Liver (tissue), 10 donors: ENCODE measurements around the gene RMRP. TPM values are rescaled to one million over a fixed set of nuclear protein-coding genes. Genes with fewer than 3 reads are reported as not detected.

Source experiments
- DNase-seq: peaks from one replicate; pipeline ENCODE4 v3.0.0-alpha.2; 2017; ENCODE audit warnings: low spot score
- H3K27ac ChIP-seq, 2 donors: one replicate each; pipeline ENCODE4 v1.7.0; 2013; ENCODE audit warnings: inconsistent platforms in 2 of 2, low read length in 2 of 2, control low read depth in 1 of 2, low read depth in 1 of 2, mild to moderate bottlenecking in 1 of 2
- H3K27me3 ChIP-seq, 4 donors: one replicate each; pipeline versions ENCODE4 v1.6.1 to v1.7.0; 2013; ENCODE audit warnings: low read length in 3 of 4, inconsistent platforms in 1 of 4, mild to moderate bottlenecking in 1 of 4, moderate library complexity in 1 of 4; ENCODE audit not compliant: control insufficient read depth in 4 of 4, insufficient read depth in 4 of 4
- H3K36me3 ChIP-seq, 4 donors: one replicate each; pipeline versions ENCODE4 v1.6.1 to v1.7.0; 2013; ENCODE audit warnings: low read length in 3 of 4, mild to moderate bottlenecking in 3 of 4, low read depth in 1 of 4, moderate library complexity in 1 of 4; ENCODE audit not compliant: control insufficient read depth in 4 of 4, insufficient read depth in 3 of 4
- H3K4me1 ChIP-seq, 4 donors: one replicate each; pipeline versions ENCODE4 v1.6.1 to v1.7.0; 2013; ENCODE audit warnings: low read length in 3 of 4, mild to moderate bottlenecking in 3 of 4, moderate library complexity in 1 of 4; ENCODE audit not compliant: control insufficient read depth in 4 of 4, insufficient read depth in 4 of 4
- H3K4me3 ChIP-seq, 3 donors: one replicate each; pipeline versions ENCODE4 v1.6.1 to v1.7.0; 2013; ENCODE audit warnings: low read length in 3 of 3, control low read depth in 1 of 3, low read depth in 1 of 3, mild to moderate bottlenecking in 1 of 3
- H3K9ac ChIP-seq, 2 donors: one replicate each; pipeline ENCODE4 v1.7.0; 2013; ENCODE audit warnings: low read length in 2 of 2, mild to moderate bottlenecking in 2 of 2, moderate library complexity in 2 of 2, control low read depth in 1 of 2, low read depth in 1 of 2
- H3K9me3 ChIP-seq, 4 donors: one replicate each; pipeline versions ENCODE4 v1.6.1 to v1.7.0; 2013; ENCODE audit warnings: low read length in 3 of 4; ENCODE audit not compliant: control insufficient read depth in 4 of 4
- EGR1 ChIP-seq, 2 donors: IDR thresholded peaks; 2 replicates each; pipeline ENCODE4 v1.6.1; 2016 to 2018; ENCODE audit warnings: antibody characterized with exemption in 2 of 2, low read depth in 2 of 2
- FOXA2 ChIP-seq: IDR thresholded peaks from 2 replicates; pipeline ENCODE4 v1.6.1; 2016; ENCODE audit warnings: antibody characterized with exemption
- HNF4A ChIP-seq, 2 donors: conservative IDR thresholded peaks; 2 replicates each; pipeline ENCODE4 v1.6.1; 2016; ENCODE audit warnings: antibody characterized with exemption in 2 of 2, mild to moderate bottlenecking in 2 of 2
- JUND ChIP-seq, 2 donors: IDR thresholded peaks; 2 replicates each; pipeline ENCODE4 v1.6.1; 2016; ENCODE audit warnings: antibody characterized with exemption in 2 of 2
- MAX ChIP-seq: IDR thresholded peaks from 2 replicates; pipeline ENCODE4 v1.6.1; 2016; ENCODE audit warnings: antibody characterized with exemption
- NR2F2 ChIP-seq: IDR thresholded peaks from 2 replicates; pipeline ENCODE4 v1.6.1; 2016; ENCODE audit warnings: antibody characterized with exemption
- RAD21 ChIP-seq, 2 donors: IDR thresholded peaks; 2 replicates each; pipeline ENCODE4 v1.6.1; 2016; ENCODE audit warnings: antibody characterized with exemption in 2 of 2, mild to moderate bottlenecking in 2 of 2
- REST ChIP-seq: IDR thresholded peaks from 2 replicates; pipeline ENCODE4 v1.6.1; 2016; ENCODE audit warnings: antibody characterized with exemption, mild to moderate bottlenecking
- SP1 ChIP-seq: IDR thresholded peaks from 2 replicates; pipeline ENCODE4 v1.6.1; 2018; ENCODE audit warnings: antibody characterized with exemption, mild to moderate bottlenecking
- TAF1 ChIP-seq: conservative IDR thresholded peaks from 2 replicates; pipeline ENCODE4 v1.6.1; 2016; ENCODE audit warnings: antibody characterized with exemption, mild to moderate bottlenecking
- WGBS: extraction: QIAGEN DNeasy Blood & Tissue Kit; methylation state at CpG from one replicate; pipeline ENCODE4 v1.1.7; 2013; 5-methylcytosine and 5-hydroxymethylcytosine counted together
- polyA plus RNA-seq, 2 donors: library from polyadenylated mRNA; stranded (reverse) in 1 of 2; unstranded in 1 of 2; fragments of 200-250 nt in 1 of 2; fragments of >200 nt in 1 of 2; fragmentation: Nextera tagmentation in 1 of 2; extraction: Ambion mirVana in 1 of 2; gene quantifications; one replicate each; pipeline versions ENCODE4 v1.2.1 to v1.2.3, GENCODE V29; 2013 to 2015
- small RNA-seq: library from RNA; depleted of rRNA; stranded (forward); fragments of <200 nt; gene quantifications from one replicate; pipeline ENCODE3, GENCODE V24; 2014
- total RNA-seq, 2 donors: library from RNA; depleted of rRNA; stranded (reverse); fragments of >200 nt; gene quantifications; one replicate each; pipeline ENCODE4 v1.2.3, GENCODE V29; 2014
- TF ChIP-seq, protein P1 (sequence below): fragments of 150-350 bp; IDR thresholded peaks from 2 replicates; pipeline ENCODE4 v1.5.1; 2017; ENCODE audit warnings: improper control_type of control experiment, low read depth, low read length; ENCODE audit not compliant: missing input control
- donor health status: healthy.
- donor health status: healthy.
- donor health status: healthy.
- donor health status: healthy.
- donor health status: healthy.

Gene RMRP
- total and polyA plus RNA-seq, 4 donors: 5.3 to 67,037 (median 2,677) TPM

DNA sequence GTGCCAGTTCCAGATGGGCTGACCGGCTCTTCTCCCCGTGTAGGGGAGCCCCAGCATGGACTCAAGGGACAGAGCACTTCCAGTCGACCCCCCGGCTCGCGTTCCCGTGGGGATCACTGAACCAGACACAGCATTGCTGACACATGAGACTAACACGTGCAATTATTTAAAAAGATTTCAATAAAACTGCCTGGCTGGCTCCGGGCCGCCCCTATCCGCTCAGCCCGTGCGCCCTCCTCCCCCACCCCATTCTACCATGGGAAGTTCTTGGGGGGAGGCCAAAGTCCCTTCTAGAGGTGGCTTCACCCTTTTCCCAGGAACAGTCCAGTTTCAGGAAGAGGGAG is 48.0 kb downstream of the RMRP start (continued):
- TF ChIP-seq, protein P1, sequence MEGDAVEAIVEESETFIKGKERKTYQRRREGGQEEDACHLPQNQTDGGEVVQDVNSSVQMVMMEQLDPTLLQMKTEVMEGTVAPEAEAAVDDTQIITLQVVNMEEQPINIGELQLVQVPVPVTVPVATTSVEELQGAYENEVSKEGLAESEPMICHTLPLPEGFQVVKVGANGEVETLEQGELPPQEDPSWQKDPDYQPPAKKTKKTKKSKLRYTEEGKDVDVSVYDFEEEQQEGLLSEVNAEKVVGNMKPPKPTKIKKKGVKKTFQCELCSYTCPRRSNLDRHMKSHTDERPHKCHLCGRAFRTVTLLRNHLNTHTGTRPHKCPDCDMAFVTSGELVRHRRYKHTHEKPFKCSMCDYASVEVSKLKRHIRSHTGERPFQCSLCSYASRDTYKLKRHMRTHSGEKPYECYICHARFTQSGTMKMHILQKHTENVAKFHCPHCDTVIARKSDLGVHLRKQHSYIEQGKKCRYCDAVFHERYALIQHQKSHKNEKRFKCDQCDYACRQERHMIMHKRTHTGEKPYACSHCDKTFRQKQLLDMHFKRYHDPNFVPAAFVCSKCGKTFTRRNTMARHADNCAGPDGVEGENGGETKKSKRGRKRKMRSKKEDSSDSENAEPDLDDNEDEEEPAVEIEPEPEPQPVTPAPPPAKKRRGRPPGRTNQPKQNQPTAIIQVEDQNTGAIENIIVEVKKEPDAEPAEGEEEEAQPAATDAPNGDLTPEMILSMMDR: no peak
- no peak for TF ChIP-seq SP1

- TF ChIP-seq MAX (no peak), TAF1 (no peak), EGR1 (IDR thresholded peaks at IDR 0.05; ENCODE audit: low read depth in 2 of 2) (no peak), FOXA2 (no peak), REST (no peak), SP1 (no peak), JUND (IDR thresholded peaks at IDR 0.05) (no peak), HNF4A (conservative IDR thresholded peaks at IDR 0.05) (no peak), NR2F2 (no peak)
- Histone ChIP-seq H3K4me1 (peaks cover 7 to 23% (median 17%) of the 10 kb centered on the region in 4 donors), H3K9me3 (no peaks in the 10 kb centered on the region), H3K4me3 (no peak overlapping the region), H3K9ac (no peak overlapping the region), H3K27me3 (no peaks in the 10 kb centered on the region), H3K36me3 (peaks cover 3 to 19% (median 8%) of the 10 kb centered on the region in 4 donors), H3K27ac (no peak overlapping the region)
- no peak for DNase-seq
- WGBS: 93% methylated on average over 31 of the region's 31 CpGs
Observed at GRCh38 chr9:35609001-35609819, 48.6 kb downstream of the RMRP start.

DNA sequence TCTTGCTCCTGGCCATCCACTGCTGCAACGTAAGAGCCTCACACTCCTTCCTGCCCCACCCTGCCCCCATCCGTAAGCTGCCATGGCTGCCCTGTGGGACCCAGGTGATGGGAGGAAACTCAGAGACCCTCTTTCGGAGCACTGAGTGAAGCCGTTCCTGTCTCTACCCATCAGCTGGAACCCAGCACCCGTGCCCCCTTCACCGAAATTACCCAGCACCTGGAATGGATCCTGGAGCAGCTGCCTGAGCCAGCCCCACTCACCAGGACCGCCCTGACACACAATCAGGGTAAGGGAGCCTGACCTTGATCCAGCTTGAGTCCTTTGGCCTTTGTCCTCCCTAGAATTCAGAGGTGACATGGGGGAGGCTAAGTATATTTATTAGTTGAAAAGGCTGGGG is 49.6 kb downstream of the RMRP start:
- Histone ChIP-seq H3K27ac (no peak overlapping the region), H3K36me3 (peaks cover 3 to 19% (median 8%) of the 10 kb centered on the region in 4 donors), H3K27me3 (no peaks in the 10 kb centered on the region), H3K4me1 (peaks cover 7 to 29% (median 21%) of the 10 kb centered on the region in 4 donors), H3K9me3 (no peaks in the 10 kb centered on the region), H3K4me3 (no peak overlapping the region), H3K9ac (no peak overlapping the region)
- WGBS: 92% methylated on average over 7 of the region's 7 CpGs
- TF ChIP-seq SP1 (no peak), RAD21 (IDR thresholded peaks at IDR 0.05) (no peak), FOXA2 (no peak)
- DNase-seq: no peak

Small RNAs within 50 kb of the gene (small RNA-seq; reads per million reads assigned to genes)
- gene MIR4667 (not detected), gene RMRP (not detected), gene RN7SL22P (not detected)

Other genes starting within 250 kb of the RMRP start
- 1 to 10 TPM; 2.1 to 6.3 TPM for gene RUSC2, start 167.9 kb downstream of the RMRP start, total RNA-seq
- 1 to 10 TPM; 3.2 to 5.4 TPM for gene RUSC2, start 167.9 kb downstream of the RMRP start, polyA plus RNA-seq
- gene TESK1, start 52.8 kb downstream of the RMRP start, total RNA-seq: 1 to 10 TPM; 3.9 to 9.8 TPM
- 10 to 100 TPM in 1 of 2 donors, 1 to 10 TPM in 1; 3.7 to 12.5 TPM for gene TESK1, start 52.8 kb downstream of the RMRP start, polyA plus RNA-seq
- gene CD72, start 39.6 kb downstream of the RMRP start, total RNA-seq: 1 to 10 TPM; 4.7 to 5.7 TPM
- gene CD72, start 39.6 kb downstream of the RMRP start, polyA plus RNA-seq: 1 to 10 TPM; 2.0 to 2.2 TPM
- 1 to 10 TPM in 1 of 2 donors, under 1 TPM in 1; 0.25 to 1.1 TPM for gene SIT1, start 7.1 kb downstream of the RMRP start, total RNA-seq
- gene SIT1, start 7.1 kb downstream of the RMRP start, polyA plus RNA-seq: under 1 TPM; 0.17 to 0.44 TPM
- gene CCDC107, start 273 bp upstream of the RMRP start, total RNA-seq: 1 to 10 TPM; 5.4 to 6.7 TPM
- gene CCDC107, start 273 bp upstream of the RMRP start, polyA plus RNA-seq: 10 to 100 TPM; 14.2 to 20.2 TPM
- gene ARHGEF39, start 7.2 kb upstream of the RMRP start, total RNA-seq: 1 to 10 TPM in 1 of 2 donors, under 1 TPM in 1; under 0.01 to 7.4 TPM
- under 1 TPM; 0.74 TPM for gene ARHGEF39, start 7.2 kb upstream of the RMRP start, polyA plus RNA-seq
- gene CA9, start 15.9 kb upstream of the RMRP start, total RNA-seq: under 1 TPM; 0.47 to 0.67 TPM
- 1 to 10 TPM in 1 of 2 donors, under 1 TPM in 1; 0.93 to 2.2 TPM for gene CA9, start 15.9 kb upstream of the RMRP start, polyA plus RNA-seq
- 10 to 100 TPM in 1 of 2 donors, 1 to 10 TPM in 1; 4.3 to 23.7 TPM for gene TPM2, start 31.9 kb upstream of the RMRP start, total RNA-seq
- 10 to 100 TPM in 1 of 2 donors, 1 to 10 TPM in 1; 4.2 to 31.4 TPM for gene TPM2, start 31.9 kb upstream of the RMRP start, polyA plus RNA-seq
- gene TLN1, start 74.2 kb upstream of the RMRP start, total RNA-seq: 100 to 1,000 TPM; 149 to 184 TPM
- 100 to 1,000 TPM in 1 of 2 donors, 10 to 100 TPM in 1; 24.5 to 102 TPM for gene TLN1, start 74.2 kb upstream of the RMRP start, polyA plus RNA-seq
- gene CREB3, start 74.6 kb upstream of the RMRP start, total RNA-seq: 10 to 100 TPM in 1 of 2 donors, 1 to 10 TPM in 1; 9.2 to 21.3 TPM
- 10 to 100 TPM; 14.9 to 21.4 TPM for gene CREB3, start 74.6 kb upstream of the RMRP start, polyA plus RNA-seq
- gene GBA2, start 91.2 kb upstream of the RMRP start, total RNA-seq: 10 to 100 TPM; 24.1 to 65.3 TPM
- gene GBA2, start 91.2 kb upstream of the RMRP start, polyA plus RNA-seq: 10 to 100 TPM; 24.5 to 27.1 TPM
- gene RGP1, start 91.3 kb upstream of the RMRP start, total RNA-seq: 10 to 100 TPM in 1 of 2 donors, 1 to 10 TPM in 1; 5.1 to 10.7 TPM
- gene RGP1, start 91.3 kb upstream of the RMRP start, polyA plus RNA-seq: 1 to 10 TPM; 2.6 to 6.6 TPM
- gene MSMP, start 96.3 kb upstream of the RMRP start, total RNA-seq: not detected
- gene MSMP, start 96.3 kb upstream of the RMRP start, polyA plus RNA-seq: not detected
- gene NPR2, start 133.6 kb upstream of the RMRP start, total RNA-seq: 10 to 100 TPM in 1 of 2 donors, 1 to 10 TPM in 1; 9.4 to 17.1 TPM
- 10 to 100 TPM in 1 of 2 donors, 1 to 10 TPM in 1; 8.6 to 13.0 TPM for gene NPR2, start 133.6 kb upstream of the RMRP start, polyA plus RNA-seq
- gene SPAG8, start 154.2 kb upstream of the RMRP start, total RNA-seq: under 1 TPM; 0.25 to 0.56 TPM
- gene SPAG8, start 154.2 kb upstream of the RMRP start, polyA plus RNA-seq: under 1 TPM; 0.14 TPM
- gene HINT2, start 157.0 kb upstream of the RMRP start, total RNA-seq: 10 to 100 TPM; 34.3 to 35.0 TPM
- 100 to 1,000 TPM; 117 to 176 TPM for gene HINT2, start 157.0 kb upstream of the RMRP start, polyA plus RNA-seq
- not detected for gene FAM221B, start 170.7 kb upstream of the RMRP start, total RNA-seq
- gene FAM221B, start 170.7 kb upstream of the RMRP start, polyA plus RNA-seq: under 1 TPM in 1 of 2 donors, not detected in 1; 0.35 TPM
- 1 to 10 TPM; 3.1 to 5.4 TPM for gene TMEM8B, start 171.2 kb upstream of the RMRP start, total RNA-seq
- gene TMEM8B, start 171.2 kb upstream of the RMRP start, polyA plus RNA-seq: 1 to 10 TPM; 1.1 to 2.3 TPM
- not detected for gene OR13J1, start 212.4 kb upstream of the RMRP start, total RNA-seq
- gene OR13J1, start 212.4 kb upstream of the RMRP start, polyA plus RNA-seq: not detected
- under 1 TPM; 0.08 to 0.09 TPM for gene HRCT1, start 248.2 kb upstream of the RMRP start, total RNA-seq
- 1 to 10 TPM in 1 of 2 donors, under 1 TPM in 1; 0.44 to 2.9 TPM for gene HRCT1, start 248.2 kb upstream of the RMRP start, polyA plus RNA-seq